Vein endothelial cell (primary cell): ENCODE data around the gene MGST3. TPM values are rescaled to one million over a fixed set of nuclear protein-coding genes. Genes with fewer than 3 reads are reported as not detected.

Source experiments
- total RNA-seq: library from RNA; depleted of rRNA; stranded (reverse); fragments of >200 nt; gene quantifications from 2 replicates; pipeline ENCODE4 v1.2.3, GENCODE V29; 2012

The MGST3 gene
- 80.1 and 104 TPM in 2 replicates for total RNA-seq

GRCh38 chr1:165630629-165631341, at the start of gene MGST3:
Gene MGST3 (plus strand): TSS chr1:165631234. CDS start chr1:165649848, 18,614 bp downstream.

DNA sequence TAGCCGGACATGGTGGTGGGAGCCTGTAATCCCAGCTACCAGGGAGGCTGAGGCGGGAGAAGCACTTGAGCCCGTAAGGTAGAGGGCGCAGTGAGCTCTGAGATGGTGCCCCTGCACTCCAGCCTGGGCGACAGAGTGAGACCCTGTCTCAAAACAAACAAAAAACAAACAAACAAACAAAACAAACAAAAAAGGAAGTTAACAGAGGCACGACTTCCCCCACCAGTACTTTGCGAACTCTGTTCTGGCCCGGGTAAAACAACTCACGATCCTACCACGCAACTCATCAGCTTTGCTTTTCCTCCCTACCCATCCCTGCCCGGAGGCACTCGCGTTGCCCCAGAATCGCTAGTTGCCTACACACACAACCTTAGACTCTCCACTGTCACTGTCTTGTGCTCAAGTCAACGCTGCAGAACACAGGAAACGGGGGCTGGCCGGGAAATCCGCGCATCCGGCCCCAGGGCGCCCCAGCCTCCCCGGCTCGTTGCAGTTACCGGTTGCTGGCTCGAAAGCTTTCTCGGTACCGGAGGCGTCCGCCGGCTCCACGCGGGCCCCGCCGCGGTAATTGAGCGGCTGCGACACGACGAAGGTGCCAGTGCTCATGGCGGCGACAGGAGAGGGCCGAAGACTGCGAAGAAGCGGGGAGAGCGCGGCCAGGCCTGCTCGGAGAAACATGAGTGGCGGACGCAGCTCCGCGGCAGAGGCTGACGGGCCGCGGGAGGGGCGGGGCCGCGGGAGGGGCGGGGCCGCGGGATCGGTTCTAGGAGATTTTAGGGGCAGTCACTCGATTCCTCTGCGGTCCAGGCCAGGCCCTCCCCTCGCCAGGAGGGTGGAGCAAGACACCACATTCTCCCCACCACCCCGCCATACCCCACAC, 67.1 kb downstream of the MGST3 start, which contains the start of gene ALDH9A1:
Gene ALDH9A1 (minus strand): TSS at position 682 of the 880 bp plus-strand sequence. CDS start 4 bp downstream, at position 678.

Other genes with a start within 250 kb of the MGST3 start
- gene RXRG, start 186.1 kb upstream of the MGST3 start, total RNA-seq, result not detected in 2 replicates
- not detected in 2 replicates for gene LRRC52, start 87.2 kb upstream of the MGST3 start, total RNA-seq
- 45.9 and 46.1 TPM in 2 replicates for gene ALDH9A1, start 67.3 kb downstream of the MGST3 start, total RNA-seq
- 55.9 and 64.7 TPM in 2 replicates for gene TMCO1, start 137.6 kb downstream of the MGST3 start, total RNA-seq
- gene UCK2, start 196.4 kb downstream of the MGST3 start, total RNA-seq, result 89.5 and 92.4 TPM in 2 replicates